GM21528 (cell line): ENCODE results near the gene FAXDC2.

Experiments used
- ATAC-seq: cut with Tn5 transposase; IDR thresholded peaks from one replicate; pipeline ENCODE4 v1.9.1; 2021; ENCODE audit warnings: mild to moderate bottlenecking, moderate library complexity; ENCODE audit not compliant: unreplicated experiment, low FRiP score

Gene FAXDC2

GRCh38 chr5:154802050-154802449, 48.4 kb downstream of the FAXDC2 start:
- ATAC-seq, result no peak

GRCh38 chr5:154801083-154801482, 49.3 kb downstream of the FAXDC2 start:
- no peak for ATAC-seq

GRCh38 chr5:154800582-154800981, 49.8 kb downstream of the FAXDC2 start:
- no peak for ATAC-seq

- ATAC-seq, result no peak
Measured at GRCh38 chr5:154797762-154798161, 52.6 kb downstream of the FAXDC2 start.

- no peak for ATAC-seq
Measured at GRCh38 chr5:154795235-154795596, 55.2 kb downstream of the FAXDC2 start.

- ATAC-seq, result no peak
Measured at GRCh38 chr5:154794525-154795234, 55.7 kb downstream of the FAXDC2 start.

- no peak for ATAC-seq
Measured at GRCh38 chr5:154793599-154794524, 56.5 kb downstream of the FAXDC2 start.

- peak; percentile 83 for ATAC-seq
Measured at GRCh38 chr5:154791535-154791934, 58.9 kb downstream of the FAXDC2 start.

- no peak for ATAC-seq
Measured at GRCh38 chr5:154788212-154788611, 62.2 kb downstream of the FAXDC2 start.

GRCh38 chr5:154786414-154786813, 64.0 kb downstream of the FAXDC2 start:
- ATAC-seq, result no peak

GRCh38 chr5:154784856-154785255, 65.5 kb downstream of the FAXDC2 start:
- peak; percentile 7 for ATAC-seq

GRCh38 chr5:154783774-154784460, 66.5 kb downstream of the FAXDC2 start:
- ATAC-seq, result peak; percentile 61

GRCh38 chr5:154782812-154783592, 67.4 kb downstream of the FAXDC2 start:
- ATAC-seq, result peak; percentile 3

- no peak for ATAC-seq
Measured at GRCh38 chr5:154782326-154782725, 68.1 kb downstream of the FAXDC2 start.

- ATAC-seq, result no peak
Measured at GRCh38 chr5:154780128-154780527, 70.3 kb downstream of the FAXDC2 start.

GRCh38 chr5:154779105-154779504, 71.3 kb downstream of the FAXDC2 start:
- ATAC-seq, result no peak

GRCh38 chr5:154778534-154778933, 71.9 kb downstream of the FAXDC2 start:
- no peak for ATAC-seq

GRCh38 chr5:154776167-154776566, 74.2 kb downstream of the FAXDC2 start:
- ATAC-seq, result no peak

- ATAC-seq, result no peak
Measured at GRCh38 chr5:154773326-154773725, 77.1 kb downstream of the FAXDC2 start.

- ATAC-seq, result no peak
Measured at GRCh38 chr5:154771383-154771901, 79.0 kb downstream of the FAXDC2 start.
